HG03103 (cell line): ENCODE results near the gene NFU1.

Source experiments
- ATAC-seq: cut with Tn5 transposase; IDR thresholded peaks from one replicate; pipeline ENCODE4 v1.9.1; 2021; ENCODE audit warnings: low read depth; ENCODE audit not compliant: unreplicated experiment

The NFU1 gene

DNA sequence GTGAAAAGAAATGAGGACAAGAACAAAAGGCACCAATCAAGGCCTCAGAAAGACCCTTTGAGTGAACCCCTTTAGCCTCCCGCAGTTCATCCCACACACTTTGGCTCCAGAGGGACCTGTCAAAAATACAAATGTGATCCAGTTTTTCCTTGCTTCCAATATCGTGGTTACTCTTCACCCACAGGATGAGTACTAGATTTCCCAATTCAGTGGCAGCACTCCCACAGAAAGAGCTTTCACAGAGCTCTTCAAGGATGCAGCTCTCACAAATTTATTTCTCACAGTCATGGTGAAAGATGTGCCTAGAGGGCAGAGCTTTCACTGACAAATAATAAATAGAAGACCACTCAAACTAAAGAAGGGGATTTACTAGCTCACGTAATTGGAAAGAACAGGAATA is 47.2 kb downstream of the NFU1 start:
- ATAC-seq, result no peak

DNA sequence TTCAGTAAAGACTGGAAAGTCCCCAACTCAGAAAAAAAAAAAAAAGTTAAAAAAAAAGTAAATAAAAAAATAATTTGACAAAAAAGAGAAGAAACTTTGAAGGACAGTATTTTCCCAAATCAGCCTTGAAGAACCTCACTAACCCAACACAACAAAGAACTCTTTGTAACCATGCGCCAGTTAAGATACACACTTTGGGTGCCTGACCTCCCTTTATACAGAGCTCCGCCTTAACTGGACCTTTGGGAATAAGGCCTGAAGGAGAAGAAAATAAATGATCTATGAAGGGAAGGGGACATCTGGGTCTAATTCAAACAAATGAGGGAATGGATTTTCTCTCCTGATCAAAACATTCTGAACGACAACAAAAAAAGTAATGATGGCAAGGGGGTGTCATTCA is 48.0 kb downstream of the NFU1 start:
- ATAC-seq, result no peak

DNA sequence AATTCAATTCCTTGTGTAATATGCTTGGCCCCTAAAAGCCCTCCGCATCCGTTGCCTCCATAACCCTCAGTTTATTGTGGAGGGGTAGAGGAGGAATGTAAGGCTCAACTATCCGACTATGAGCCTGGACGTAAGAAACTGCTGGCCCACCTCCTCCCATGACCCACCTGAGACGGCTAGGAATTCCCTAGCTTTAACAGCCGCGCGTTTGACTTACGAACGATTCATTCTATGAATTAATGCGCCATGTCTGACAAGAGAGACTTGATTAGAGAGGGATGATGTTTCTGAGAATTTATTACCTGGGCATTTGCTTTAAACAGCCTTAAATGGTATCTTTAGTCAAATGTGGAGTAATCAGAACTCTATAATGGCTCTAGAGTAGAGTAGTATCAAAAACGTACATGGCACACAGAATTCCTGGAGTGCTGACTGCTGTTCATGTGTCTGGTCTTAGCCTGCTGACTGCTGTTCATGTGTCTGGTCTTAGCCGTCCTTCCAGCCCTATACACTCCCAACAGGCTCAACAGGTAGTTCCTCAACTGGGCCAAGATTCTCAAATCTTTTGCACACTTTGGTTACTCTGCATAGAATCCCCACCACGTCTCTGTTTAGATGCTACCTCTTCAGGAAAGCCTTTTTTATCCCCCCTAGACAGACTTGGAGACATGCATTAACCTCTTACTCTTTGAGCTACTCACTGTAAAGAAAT is 49.3 kb downstream of the NFU1 start:
- ATAC-seq, result no peak

DNA sequence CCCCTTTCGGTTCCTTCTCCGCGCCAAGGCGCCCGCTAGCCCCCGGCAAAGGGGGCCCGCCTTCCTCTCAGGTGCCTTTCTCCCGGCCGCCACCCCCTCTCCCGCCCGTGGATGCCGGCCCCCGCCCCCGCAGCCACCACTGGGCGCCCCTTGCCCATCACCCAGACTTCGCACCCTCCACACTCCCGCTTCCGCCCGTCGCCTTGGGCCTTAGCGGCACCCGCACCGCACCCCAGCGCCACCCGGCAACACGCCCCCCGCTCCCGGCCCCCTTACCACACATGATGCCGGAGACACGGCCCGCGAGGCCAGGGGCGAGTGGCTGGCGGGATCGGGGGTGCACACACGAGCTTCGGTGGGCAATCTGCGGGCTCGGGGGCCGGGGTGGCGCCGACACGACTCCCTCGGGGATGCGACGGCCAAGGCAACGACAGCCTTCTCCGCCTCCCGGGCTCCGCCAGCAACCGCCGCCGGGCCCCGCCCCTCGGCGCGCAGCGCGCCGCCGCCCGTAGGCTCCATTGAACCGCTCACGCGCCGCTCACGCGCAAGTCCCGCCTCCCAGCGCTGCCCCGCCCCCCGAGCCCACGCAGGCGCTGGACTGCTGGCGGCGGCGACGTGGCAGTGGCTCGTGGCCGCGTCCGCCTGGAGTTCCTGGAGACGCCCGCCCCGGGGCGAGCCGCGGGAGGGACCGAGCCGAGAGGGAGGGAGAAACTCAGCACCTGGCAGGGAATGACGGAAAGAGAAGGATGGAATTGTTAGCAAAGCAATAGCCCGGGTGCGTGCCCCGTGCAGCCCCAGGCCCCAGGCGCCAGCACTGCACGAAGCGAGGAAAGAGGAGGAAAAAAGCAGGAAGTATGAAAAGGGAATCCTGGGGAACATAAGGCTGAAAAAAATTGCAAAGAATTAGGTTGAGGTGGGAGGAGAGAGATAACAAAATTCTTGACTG is 50.2 kb downstream of the NFU1 start, which contains the start of gene GFPT1:
TSS of gene GFPT1 (minus strand) at position 439 of the 946 bp plus-strand sequence. CDS start at position 283, 156 bp downstream.
- ATAC-seq, result peak; percentile 78

DNA sequence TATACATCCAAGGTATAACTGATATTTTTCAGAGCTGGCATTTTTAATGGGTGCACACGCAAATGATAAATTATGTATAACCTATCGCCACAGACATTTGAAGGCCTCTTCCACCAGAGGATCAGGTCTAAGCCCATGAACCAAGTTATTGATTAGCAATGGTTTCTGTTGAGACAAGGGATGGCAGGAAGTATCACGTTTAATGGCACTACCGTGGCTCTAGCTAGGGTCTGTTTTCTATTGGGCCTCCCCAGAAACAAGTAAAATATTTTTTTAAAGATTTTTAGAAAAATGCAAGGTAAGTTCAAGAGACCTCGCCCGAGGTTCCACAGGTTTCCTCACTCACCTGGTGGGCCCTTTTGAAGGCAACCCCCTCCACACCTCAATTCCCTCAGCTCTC is 50.9 kb downstream of the NFU1 start:
- ATAC-seq, result no peak

DNA sequence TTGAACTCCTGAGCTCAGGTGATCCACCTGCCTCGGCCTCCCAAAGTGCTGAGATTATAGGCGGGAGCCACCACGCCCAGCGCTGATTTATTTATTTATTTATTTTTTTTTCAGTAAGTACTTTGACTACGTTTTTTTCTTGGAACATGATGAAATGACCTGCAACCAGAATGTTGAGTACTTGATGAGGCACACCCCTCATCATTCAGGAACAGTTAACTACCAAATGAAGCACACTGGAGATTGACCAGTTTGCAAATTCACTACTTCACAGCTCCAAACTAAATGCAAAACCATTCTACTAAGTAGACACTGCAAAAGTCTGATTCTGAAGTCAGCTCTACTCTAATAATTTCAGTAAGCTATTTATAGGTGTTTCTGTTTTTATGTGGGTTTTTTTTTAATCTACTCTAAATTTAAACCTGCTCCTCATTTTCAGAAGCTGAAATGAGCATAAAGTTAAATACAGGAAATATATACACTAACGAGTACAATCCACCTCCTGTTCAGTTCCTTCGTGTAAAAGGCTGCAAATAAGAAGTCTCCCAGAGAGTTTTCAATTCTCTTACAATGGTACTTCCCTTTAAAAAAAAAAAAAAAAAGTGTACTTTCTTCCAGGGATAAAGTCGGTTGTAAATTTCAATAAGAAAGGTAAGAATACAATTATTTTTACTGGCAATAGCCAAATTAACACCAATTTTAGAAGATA is 51.6 kb downstream of the NFU1 start:
- no peak for ATAC-seq

DNA sequence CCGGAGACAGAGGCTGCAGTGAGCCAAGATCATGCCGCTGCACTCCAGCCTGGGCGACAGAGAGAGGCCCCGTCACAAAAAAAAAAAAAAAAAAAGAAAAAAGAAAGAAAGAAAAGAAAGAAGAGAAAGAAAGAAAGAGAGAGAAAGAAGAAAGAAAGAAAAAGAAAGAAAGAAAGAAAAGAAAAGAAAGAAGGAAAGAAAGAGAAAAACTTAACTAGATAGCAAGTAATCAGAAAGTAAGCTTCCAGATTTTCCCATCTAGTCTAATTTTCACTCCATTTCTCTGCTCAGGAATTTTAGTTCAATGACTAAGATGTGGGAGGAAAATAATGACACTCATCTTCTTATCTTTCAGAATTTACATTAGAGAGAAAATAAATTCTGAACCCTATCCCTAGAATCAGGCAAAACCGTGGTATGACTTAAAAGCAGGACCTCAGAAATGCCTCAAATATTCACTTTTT is 52.6 kb downstream of the NFU1 start:
- ATAC-seq, result no peak

DNA sequence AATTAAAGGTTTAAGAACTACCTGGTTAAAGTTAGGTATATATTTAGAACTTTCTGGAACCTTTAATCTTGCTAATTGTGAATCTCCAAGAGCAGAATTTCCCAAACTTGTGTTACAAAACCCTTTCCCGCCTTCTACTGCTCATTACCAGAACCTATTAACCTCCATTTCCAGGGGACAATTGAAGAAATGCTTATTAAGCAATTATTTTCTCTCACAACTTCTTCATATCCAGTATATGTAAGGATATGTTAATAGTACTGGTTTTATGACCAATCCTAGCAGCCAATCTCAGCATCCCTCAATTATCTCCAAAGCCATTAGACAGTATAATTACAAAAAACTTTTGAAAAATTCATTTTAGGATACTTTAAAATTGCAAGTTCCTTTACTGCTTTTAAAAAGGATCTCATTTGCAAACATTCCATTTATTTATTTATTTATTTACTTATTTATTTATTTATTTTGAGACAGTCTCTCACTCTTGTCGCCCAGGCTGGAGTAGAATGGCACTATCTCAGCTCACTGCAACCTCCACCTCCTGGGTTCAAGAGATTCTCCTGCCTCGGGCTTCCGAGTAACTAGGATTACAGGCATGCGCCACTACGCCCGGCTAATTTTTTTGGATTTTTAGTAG is 53.9 kb downstream of the NFU1 start:
- no peak for ATAC-seq

DNA sequence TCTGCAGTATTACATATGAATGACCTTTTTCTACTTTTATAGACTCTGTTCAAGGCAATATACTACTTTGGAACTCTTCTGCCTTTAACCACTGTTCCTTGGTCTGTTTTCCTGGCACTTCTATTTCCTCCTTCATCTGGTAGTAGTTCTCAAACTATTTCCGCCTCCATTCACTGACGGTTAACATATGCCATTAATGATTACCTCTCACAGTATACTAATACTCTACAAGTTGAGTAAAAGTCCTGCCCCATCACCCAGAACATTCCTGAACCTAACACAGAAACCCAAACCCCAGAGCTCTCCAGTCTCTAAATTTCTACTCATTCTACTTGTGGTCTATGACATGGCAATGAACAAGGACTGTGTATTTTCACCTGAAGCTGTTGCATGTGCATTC is 54.7 kb downstream of the NFU1 start:
- ATAC-seq, result no peak

DNA sequence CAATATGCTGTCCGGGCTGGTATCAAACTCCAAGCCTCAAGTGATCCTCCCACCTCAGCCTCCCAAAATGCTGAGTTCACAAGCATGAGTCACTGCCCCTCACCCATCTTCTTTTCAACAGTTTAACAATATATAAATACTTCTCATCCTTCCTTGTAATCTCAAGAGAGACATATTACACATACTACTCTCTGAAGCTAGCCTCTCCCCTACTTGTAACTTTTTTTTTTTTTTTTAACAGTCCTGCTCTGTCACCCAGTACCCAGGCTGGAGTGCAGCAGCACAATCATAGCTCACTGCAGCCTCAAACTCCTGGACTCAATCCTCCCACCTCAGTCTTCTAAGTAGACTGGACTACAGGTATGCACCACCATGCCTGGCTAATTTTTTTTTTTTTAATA is 55.9 kb downstream of the NFU1 start:
- ATAC-seq, result no peak

DNA sequence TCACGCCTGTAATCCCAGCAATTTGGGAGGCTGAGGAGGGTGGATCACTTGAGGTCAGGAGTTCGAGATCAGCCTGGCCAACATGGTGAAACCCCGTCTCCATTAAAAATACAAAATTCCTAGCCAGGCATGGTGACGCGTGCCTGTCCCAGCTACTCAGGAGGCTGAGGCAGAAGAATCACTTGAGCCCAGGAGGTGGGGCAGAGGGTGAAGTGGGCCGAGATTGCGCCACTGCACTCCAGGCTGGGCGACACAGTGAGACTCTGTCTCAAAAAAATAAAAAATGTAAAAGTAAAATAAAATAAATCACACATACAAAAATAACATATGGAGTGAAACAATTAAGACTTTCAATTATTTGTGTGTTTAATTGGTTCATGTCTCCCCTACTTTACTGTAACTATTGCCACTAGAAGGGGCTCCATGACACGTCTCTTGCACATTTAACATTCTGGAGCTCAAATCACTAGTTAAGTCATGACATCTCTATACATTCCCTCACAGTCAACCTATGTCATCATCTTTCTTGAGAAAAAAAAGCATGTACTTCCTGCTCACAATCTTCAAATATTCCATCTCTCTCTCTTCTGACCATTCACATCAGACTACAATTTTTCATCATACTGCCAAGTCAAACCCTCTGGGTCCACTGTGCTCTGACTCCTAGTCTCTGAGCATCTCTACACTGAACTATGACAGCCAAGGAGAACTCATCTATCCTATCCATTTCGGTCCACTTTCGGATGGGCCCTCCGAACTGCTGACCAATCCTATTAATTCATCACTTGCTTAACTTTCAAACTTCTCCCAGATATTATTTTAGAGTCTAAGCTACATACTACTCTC is 56.9 kb downstream of the NFU1 start:
- ATAC-seq, result no peak

DNA sequence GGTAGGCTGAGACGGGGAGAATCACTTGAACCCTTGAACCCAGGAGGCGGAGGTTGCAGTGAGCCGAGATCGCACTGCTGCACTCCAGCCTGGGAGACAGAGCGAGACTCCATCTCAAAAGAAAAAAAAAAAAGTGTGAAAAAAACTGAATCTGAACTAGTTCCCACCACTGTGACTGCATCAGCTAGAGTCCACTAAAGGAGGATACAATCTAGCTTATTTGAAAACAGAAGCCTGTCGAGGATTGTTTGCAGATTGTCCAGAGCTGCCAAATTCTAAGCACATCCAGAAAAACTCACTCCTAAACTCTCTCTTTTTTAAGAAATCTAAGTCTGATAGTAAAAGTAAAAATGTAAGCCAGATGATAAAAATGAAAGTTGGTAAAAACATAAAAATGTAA is 60.8 kb downstream of the NFU1 start:
- no peak for ATAC-seq

DNA sequence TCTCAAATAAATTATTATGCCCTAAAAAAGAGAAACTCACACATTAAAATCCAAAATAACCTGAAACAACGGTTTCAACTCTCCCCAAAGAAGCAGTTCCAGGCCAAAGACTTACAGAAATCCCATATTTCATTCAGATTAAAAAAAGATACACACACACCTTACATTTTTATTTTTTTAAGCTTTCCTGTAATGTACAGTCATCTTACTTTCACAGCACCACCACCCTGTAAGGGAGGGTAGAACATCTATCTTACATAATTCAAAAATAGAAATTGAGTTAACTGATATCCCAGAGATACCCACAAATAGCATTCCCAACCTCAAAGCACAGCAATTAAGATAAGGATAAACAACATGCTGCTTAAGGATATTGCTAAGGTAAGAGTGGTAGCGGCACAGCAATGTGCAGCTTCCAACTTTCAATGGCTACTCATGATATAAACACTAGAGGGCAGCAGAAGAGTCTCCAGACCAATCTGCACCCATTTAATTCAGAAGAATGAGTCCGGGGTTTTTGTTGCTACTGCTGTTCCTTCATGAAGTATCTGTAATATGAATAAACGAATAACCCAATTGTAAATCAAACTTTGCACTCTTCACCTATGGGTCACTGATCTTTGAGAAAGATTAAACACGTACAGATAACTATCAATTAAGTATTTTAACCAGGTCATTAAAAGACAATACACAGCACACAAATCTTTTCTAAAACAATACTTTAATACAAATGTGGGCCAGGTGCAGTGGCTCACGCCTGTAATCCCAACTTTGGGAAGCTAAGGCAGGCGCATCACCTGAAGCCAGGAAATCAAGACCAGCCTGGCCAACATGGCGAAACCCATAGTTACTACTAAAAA is 61.5 kb downstream of the NFU1 start:
- ATAC-seq, result no peak

DNA sequence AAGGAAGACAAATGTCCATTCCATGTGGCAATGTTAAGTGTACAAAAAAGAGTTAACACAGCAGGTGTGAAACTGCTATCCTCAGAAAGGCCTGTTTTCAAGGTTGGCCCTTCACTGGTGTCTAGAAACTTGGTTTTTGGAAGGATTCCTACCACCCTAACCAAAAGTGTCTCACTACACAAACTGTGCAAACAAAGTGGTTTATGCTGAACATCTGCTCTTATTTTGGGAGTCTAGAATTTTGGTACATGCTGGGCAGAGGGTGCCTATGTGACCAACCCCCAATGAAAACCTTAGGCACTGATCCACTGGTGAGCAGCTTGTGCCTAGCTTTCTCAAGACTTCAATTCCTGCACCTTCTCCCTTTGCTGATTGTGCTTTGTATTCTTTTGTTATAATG is 64.5 kb downstream of the NFU1 start:
- no peak for ATAC-seq

DNA sequence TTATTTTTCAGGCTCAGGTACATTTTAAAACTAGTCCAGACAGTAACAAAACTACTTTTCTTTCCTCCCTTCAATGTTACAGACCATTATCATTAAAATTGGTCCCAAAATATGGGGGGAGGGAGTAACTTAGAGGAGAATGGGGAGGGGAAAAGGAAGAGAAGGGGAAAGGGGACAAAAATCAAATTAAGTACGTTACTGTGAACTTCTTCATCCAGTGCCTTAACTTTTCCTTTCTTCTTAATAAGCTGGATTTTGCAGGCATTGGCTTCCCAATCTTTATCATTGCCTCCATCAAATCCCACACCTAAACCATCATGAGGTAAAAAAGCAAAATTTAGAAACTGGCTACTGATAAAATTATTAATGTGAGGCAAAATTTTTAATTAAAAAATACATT is 67.4 kb downstream of the NFU1 start:
- ATAC-seq, result no peak

DNA sequence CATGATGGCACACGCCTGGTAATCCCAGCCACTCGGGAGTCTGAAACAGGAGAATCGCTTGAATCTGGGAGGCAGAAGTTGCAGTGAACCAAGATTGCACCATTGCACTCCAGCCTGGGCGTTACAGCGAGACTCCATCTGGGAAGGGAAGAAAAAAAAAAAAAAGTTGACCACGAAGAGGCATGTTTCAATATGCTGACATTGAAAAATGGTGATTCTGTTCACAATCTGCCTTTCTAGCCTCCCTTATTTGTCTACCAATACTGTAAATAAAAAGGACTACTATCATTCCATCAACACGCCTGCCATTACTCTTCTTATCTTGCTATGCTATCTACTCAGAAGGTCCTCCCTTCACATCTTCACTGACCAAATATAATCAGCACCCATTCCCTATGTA is 68.6 kb downstream of the NFU1 start:
- no peak for ATAC-seq

DNA sequence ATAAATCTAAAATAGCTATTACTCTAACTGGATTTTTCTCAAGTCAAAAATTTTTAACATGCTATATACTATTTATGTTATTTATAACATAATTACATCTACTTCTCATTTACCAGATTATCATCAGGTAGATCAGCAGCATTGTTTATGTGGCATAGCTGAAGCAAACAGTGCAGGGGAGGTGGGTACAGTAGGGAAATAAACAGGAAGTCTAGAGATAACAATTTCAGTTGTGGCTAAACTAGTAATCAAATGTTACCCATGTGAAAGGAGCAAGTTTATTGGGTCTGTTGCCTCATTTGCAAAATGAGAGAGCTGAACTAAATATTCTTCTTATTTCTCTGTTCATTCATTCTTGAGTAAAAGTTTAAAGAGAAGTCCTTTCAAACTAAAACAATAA is 77.9 kb downstream of the NFU1 start:
- ATAC-seq, result no peak

DNA sequence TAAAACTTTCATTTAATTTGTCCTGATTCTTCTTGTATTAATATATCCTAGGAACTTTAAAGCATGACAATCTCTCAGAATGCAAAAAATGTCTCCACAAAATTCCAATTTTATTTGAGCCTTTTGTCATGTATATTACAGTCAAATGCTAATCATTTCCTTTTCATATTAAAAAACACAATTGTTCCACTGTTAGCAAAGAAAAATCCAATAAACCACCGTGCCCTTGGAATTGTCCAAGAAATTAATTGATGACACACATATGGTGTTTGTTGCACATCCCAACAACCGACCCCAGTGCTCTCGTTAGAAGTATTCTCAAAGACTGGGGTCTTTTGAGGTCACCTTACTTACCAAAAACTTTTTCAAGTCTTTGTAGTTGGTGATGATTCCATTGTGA is 78.3 kb downstream of the NFU1 start:
- no peak for ATAC-seq

DNA sequence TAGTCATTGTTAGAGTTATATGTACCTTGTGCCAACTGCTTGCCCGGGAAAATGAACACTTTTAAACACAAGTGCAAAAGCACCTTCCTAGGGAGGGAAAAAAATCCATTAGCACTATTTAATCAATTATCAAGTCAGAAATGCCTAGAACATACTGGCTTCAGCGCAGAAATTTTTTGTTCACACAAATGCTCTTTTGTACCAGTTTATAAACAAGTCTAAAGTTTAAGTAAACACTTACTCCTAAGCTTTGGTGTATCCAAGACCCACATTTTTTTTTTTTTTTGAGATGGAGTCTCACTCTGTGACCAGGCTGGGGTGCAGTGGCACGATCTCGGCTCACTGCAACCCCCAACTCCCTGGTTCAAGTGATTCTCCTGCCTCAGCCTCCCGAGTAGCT is 80.8 kb downstream of the NFU1 start:
- ATAC-seq, result no peak
